GM21367 (cell line): Measurements from ENCODE around the gene PGAP2.
A peak's percentile ranks its signal among the peaks of the same experiment; 100 is the strongest.

Experiments used
- ATAC-seq: cut with Tn5 transposase; IDR thresholded peaks from one replicate; pipeline ENCODE4 v1.9.1; 2021; ENCODE audit not compliant: unreplicated experiment

Gene PGAP2

GRCh38 chr11:3831378-3832239 lies 23.2 kb downstream of the PGAP2 start:
- no peak for ATAC-seq

GRCh38 chr11:3832816-3833215 lies 24.5 kb downstream of the PGAP2 start:
- ATAC-seq = no peak

GRCh38 chr11:3833449-3833848 lies 25.1 kb downstream of the PGAP2 start:
- no peak for ATAC-seq

- no peak for ATAC-seq
Measured at GRCh38 chr11:3834349-3834663, 25.9 kb downstream of the PGAP2 start.

GRCh38 chr11:3834664-3835461 lies 26.5 kb downstream of the PGAP2 start:
- no peak for ATAC-seq

GRCh38 chr11:3835751-3836150 lies 27.4 kb downstream of the PGAP2 start:
- no peak for ATAC-seq

GRCh38 chr11:3836903-3837302 lies 28.5 kb downstream of the PGAP2 start:
- no peak for ATAC-seq

GRCh38 chr11:3837793-3838192 lies 29.4 kb downstream of the PGAP2 start:
- ATAC-seq = no peak

GRCh38 chr11:3838504-3838903 lies 30.1 kb downstream of the PGAP2 start:
- ATAC-seq = no peak

- no peak for ATAC-seq
Measured at GRCh38 chr11:3840004-3840869, 31.9 kb downstream of the PGAP2 start.

- ATAC-seq = peak; percentile 23
Measured at GRCh38 chr11:3840870-3841425, 32.6 kb downstream of the PGAP2 start, which contains the start of gene RHOG. RHOG (minus strand) TSS chr11:3840959; CDS start chr11:3828138, 12,821 bp downstream.

- peak; percentile 43 for ATAC-seq
Measured at GRCh38 chr11:3841426-3842350, 33.3 kb downstream of the PGAP2 start.

- no peak for ATAC-seq
Measured at GRCh38 chr11:3843326-3843725, 35.0 kb downstream of the PGAP2 start.

- ATAC-seq = no peak
Measured at GRCh38 chr11:3845246-3845645, 36.9 kb downstream of the PGAP2 start.

GRCh38 chr11:3845670-3846069 lies 37.3 kb downstream of the PGAP2 start:
- no peak for ATAC-seq

GRCh38 chr11:3849297-3849874 lies 41.0 kb downstream of the PGAP2 start:
- no peak for ATAC-seq

GRCh38 chr11:3853545-3853842 lies 45.1 kb downstream of the PGAP2 start:
- ATAC-seq = no peak

- peak; percentile 31 for ATAC-seq
Measured at GRCh38 chr11:3853899-3854659, 45.7 kb downstream of the PGAP2 start.

GRCh38 chr11:3854660-3854976 lies 46.3 kb downstream of the PGAP2 start:
- ATAC-seq = no peak
